ENCODE results near the gene SFXN4.
"Not testable (repeated sequence)": the region's sequence is repeated elsewhere in the genome, so short reads cannot be mapped to it uniquely, and the experiment has no call there.

DNA sequence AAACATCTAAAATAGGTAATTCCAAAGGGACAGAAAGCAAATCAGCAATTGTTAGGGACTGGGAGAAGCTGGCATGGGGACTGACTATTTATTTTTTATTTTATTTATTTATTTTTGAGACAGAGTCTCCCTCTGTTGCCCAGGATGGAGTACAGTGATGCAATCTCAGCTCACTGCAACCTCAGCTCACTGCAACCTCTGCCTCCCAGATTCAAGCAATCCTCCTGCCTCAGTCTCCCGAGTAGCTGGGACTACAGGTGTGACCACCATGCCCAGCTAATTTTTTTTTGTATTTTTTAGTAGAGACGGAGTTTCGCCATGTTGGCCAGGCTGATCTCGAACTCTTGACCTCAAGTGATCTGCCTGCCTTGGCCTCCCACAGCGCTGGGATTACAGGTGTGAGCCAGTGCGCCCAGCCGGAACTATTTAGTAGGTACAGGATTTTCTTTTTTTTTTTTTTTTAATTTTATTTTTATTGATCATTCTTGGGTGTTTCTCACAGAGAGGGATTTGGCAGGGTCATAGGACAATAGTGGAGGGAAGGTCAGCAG lies 15.4 kb upstream of the SFXN4 start:
- TF ChIP-seq EZH2 (IDR thresholded peaks at IDR 0.05); POLR2AphosphoS5 (IDR thresholded peaks at IDR 0.05; ENCODE audit: borderline replicate concordance, low read depth, low read length); FOXP2 (optimal IDR thresholded peaks at IDR 0.05; ENCODE audit: control extremely low read depth, extremely low read length, insufficient read depth): not testable (repeated sequence)

Measured in SK-N-MC (cell line).